Bronchial epithelial cell (primary cell): ENCODE data around the gene PDIA5. TPM values are rescaled to one million over a fixed set of nuclear protein-coding genes. Genes with fewer than 3 reads are reported as not detected.

ENCODE experiments used
- DNase-seq: peaks from one replicate; pipeline ENCODE4 v3.0.0-alpha.2; 2010; ENCODE audit warnings: low read depth
- FAIRE-seq: peaks from 2 replicates; lab custom pipeline; 2011; peaks lifted over from hg19 to GRCh38; lab: Jason Lieb, UNC
- H3K27me3 ChIP-seq: 2 replicates; pipeline ENCODE4 v1.5.1; 2011; ENCODE audit warnings: low read length; ENCODE audit not compliant: control insufficient read depth, insufficient read depth
- H3K36me3 ChIP-seq: 2 replicates; pipeline ENCODE4 v1.5.1; 2011; ENCODE audit warnings: low read length; ENCODE audit not compliant: control insufficient read depth, insufficient read depth
- H3K4me3 ChIP-seq: 2 replicates; pipeline ENCODE4 v1.5.1; 2011; ENCODE audit warnings: mild to moderate bottlenecking, low read depth, low read length, control low read depth
- CTCF ChIP-seq: IDR thresholded peaks from 2 replicates; pipeline ENCODE4 v1.5.1; 2011; ENCODE audit warnings: mild to moderate bottlenecking, moderate library complexity, low read length, control low read depth, inconsistent platforms; ENCODE audit not compliant: insufficient read depth, severe bottlenecking
- total RNA-seq: library from RNA; depleted of rRNA; stranded (reverse); fragments of >200 nt; gene quantifications from 2 replicates; pipeline ENCODE4 v1.2.1, GENCODE V29; 2014

PDIA5 gene
- total RNA-seq, 1 donor from 2014 or later = 29.2 TPM

DNA sequence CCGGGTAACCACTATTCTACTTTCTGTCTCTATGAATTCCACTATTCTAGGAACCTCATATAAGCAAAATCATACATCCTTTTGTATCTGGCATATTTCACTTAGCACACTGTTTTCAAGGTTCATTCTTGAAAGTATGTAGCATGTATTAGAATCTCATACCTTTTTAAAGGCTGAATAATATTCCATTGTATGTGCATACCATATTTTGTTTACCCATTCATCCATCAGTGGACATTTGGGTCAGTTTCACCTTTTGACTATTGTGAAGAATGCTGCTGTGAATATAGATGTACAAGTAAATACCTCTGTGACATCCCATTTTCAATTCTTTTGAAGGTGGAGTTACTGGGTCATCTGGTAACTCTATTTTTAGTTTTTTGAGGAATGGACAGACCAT, 98.3 kb downstream of the PDIA5 start:
- no peaks in the 10 kb centered on the region for H3K27me3 ChIP-seq
- TF ChIP-seq CTCF = no peak
- FAIRE-seq (no peak), DNase-seq (no peak)
- no peak overlapping the region for H3K4me3 ChIP-seq
- H3K36me3 ChIP-seq = peaks cover 18% of the 10 kb centered on the region

- no peaks in the 10 kb centered on the region for H3K27me3 ChIP-seq
- FAIRE-seq (no peak), DNase-seq (no peak)
- no peak overlapping the region for H3K4me3 ChIP-seq
- peaks cover 8% of the 10 kb centered on the region for H3K36me3 ChIP-seq
- TF ChIP-seq CTCF = no peak
Measured at GRCh38 chr3:123167686-123168085, 100.9 kb downstream of the PDIA5 start.

- DNase-seq (no peak), FAIRE-seq (no peak)
- no peak overlapping the region for H3K4me3 ChIP-seq
- no peak for TF ChIP-seq CTCF
- H3K36me3 ChIP-seq = peaks cover 8% of the 10 kb centered on the region
- H3K27me3 ChIP-seq = no peaks in the 10 kb centered on the region
Measured at GRCh38 chr3:123168122-123168521, 101.3 kb downstream of the PDIA5 start.

GRCh38 chr3:123168605-123169004, 101.8 kb downstream of the PDIA5 start:
- H3K36me3 ChIP-seq = peaks cover 6% of the 10 kb centered on the region
- no peak overlapping the region for H3K4me3 ChIP-seq
- no peak for FAIRE-seq
- H3K27me3 ChIP-seq = no peaks in the 10 kb centered on the region
- TF ChIP-seq CTCF = no peak
- DNase-seq = no peak

GRCh38 chr3:123169492-123169929, 102.7 kb downstream of the PDIA5 start:
- FAIRE-seq = no peak
- no peak for DNase-seq
- H3K27me3 ChIP-seq = no peaks in the 10 kb centered on the region
- no peak overlapping the region for H3K4me3 ChIP-seq
- peaks cover 2% of the 10 kb centered on the region for H3K36me3 ChIP-seq
- TF ChIP-seq CTCF = no peak

DNA sequence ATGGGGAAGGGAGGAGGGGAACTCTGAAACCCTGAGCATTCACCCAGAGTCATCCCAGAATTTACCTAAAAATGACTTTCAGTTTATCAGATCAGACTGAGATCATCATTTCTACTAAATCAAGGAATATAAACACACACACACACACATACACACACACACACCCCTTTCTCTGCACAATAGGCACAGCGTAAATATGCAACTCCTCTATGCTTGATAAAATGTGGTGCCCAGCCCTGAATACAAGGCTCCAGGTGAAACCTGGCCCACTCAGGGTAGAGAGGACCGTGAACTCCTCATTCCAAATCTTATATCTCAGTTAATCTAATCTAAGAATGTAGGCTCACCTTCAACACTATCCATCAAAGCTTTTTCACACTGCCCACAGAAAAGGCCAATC, 103.1 kb downstream of the PDIA5 start:
- TF ChIP-seq CTCF = no peak

More for the DNA sequence above, 103.1 kb downstream of the PDIA5 start:
- FAIRE-seq (no peak), DNase-seq (no peak)
- H3K4me3 ChIP-seq = no peak overlapping the region
- H3K36me3 ChIP-seq = peaks cover 1% of the 10 kb centered on the region
- H3K27me3 ChIP-seq = no peaks in the 10 kb centered on the region
